Activated B cell treated with CpG ODN at 0.5 μM for 24 hours (primary cell): ENCODE measurements around the gene RNU5D-1. TPM values are rescaled to one million over a fixed set of nuclear protein-coding genes. Genes with fewer than 3 reads are reported as not detected.

Experiments
- ATAC-seq: fragments of 200-7000 bp; cut with Tn5 transposase; one replicate; pipeline ENCODE4 v1.10.0; 2021; ENCODE audit warnings: low read depth, mild to moderate bottlenecking, moderate library complexity
- CTCF ChIA-PET: fragments of 350-600 bp; sonication (Branson Sonifier 250); formaldehyde crosslinking; loops from one replicate; lab custom pipeline; 2021; ENCODE audit warnings: antibody characterized with exemption; lab: Charles Lee
- POLR2A ChIA-PET: fragments of 350-600 bp; sonication (Branson Sonifier 250); formaldehyde crosslinking; loops from one replicate; lab custom pipeline; 2021; ENCODE audit warnings: antibody characterized with exemption; lab: Charles Lee
- DNase-seq: peaks from one replicate; pipeline ENCODE4 v3.0.0; 2022
- H3K27ac Mint-ChIP-seq: one replicate; pipeline ENCODE4 v1.8.0; 2020; ENCODE audit warnings: mixed read lengths
- H3K27me3 Mint-ChIP-seq: one replicate; pipeline ENCODE4 v1.8.0; 2021; ENCODE audit warnings: mixed read lengths
- H3K36me3 Mint-ChIP-seq: one replicate; pipeline ENCODE4 v1.8.0; 2021; ENCODE audit warnings: low read depth, mixed read lengths
- H3K4me1 Mint-ChIP-seq: one replicate; pipeline ENCODE4 v1.8.0; 2021; ENCODE audit warnings: mixed read lengths
- H3K4me3 Mint-ChIP-seq: one replicate; pipeline ENCODE4 v1.8.0; 2020; ENCODE audit warnings: mild to moderate bottlenecking, mixed read lengths
- H3K9me3 Mint-ChIP-seq: one replicate; pipeline ENCODE4 v1.8.0; 2020; ENCODE audit warnings: mixed read lengths
- CTCF ChIP-seq: fragments of 200-600 bp; IDR thresholded peaks from one replicate; pipeline ENCODE4 v1.8.0; 2022; ENCODE audit warnings: antibody characterized with exemption, mild to moderate bottlenecking
- intact Hi-C: fragments of 100-400 bp; cut with micrococcal nuclease; formaldehyde crosslinking; loops from one replicate; pipeline ENCODE4 v1.15.1; 2024
- total RNA-seq: library from RNA; stranded (reverse); gene quantifications from 2 replicates; pipeline ENCODE4 v1.2.3, GENCODE V29; 2022

RNU5D-1 gene
- total RNA-seq, 1 donor from 2014 or later: not detected

GRCh38 chr1:44760876-44761275, 29.9 kb upstream of the RNU5D-1 start:
- Mint-ChIP-seq H3K27me3 (no peaks in the 10 kb centered on the region), H3K4me3 (no peak overlapping the region), H3K9me3 (no peaks in the 10 kb centered on the region), H3K27ac (no peak overlapping the region), H3K4me1 (peaks cover 13% of the 10 kb centered on the region), H3K36me3 (no peaks in the 10 kb centered on the region)
- no peak for DNase-seq
- TF ChIP-seq CTCF: no peak
- ATAC-seq: no peak
- intact Hi-C loops: no loop called here
- CTCF ChIA-PET: no interaction called here
- POLR2A ChIA-PET: interaction anchor here (0.9 to 1.8 kb wide), 2 partner anchors 15 to 40 kb away, joined by 3 to 6 read pairs; no protein-coding TSS in a partner anchor

GRCh38 chr1:44759077-44759476, 28.1 kb upstream of the RNU5D-1 start:
- Mint-ChIP-seq H3K4me3 (no peak overlapping the region), H3K36me3 (no peaks in the 10 kb centered on the region), H3K4me1 (peaks cover 18% of the 10 kb centered on the region), H3K9me3 (no peaks in the 10 kb centered on the region), H3K27me3 (no peaks in the 10 kb centered on the region), H3K27ac (no peak overlapping the region)
- ATAC-seq: no peak
- intact Hi-C loops: no loop called here
- TF ChIP-seq CTCF: no peak
- no peak for DNase-seq
- ChIA-PET POLR2A (interaction anchor here (1.1 to 1.8 kb wide), 3 partner anchors 17 to 41 kb away, joined by 3 to 6 read pairs (median 4); partner anchors contain the start of genes PLK3 and RPS8), CTCF (no interaction called here)

GRCh38 chr1:44757420-44757819, 26.4 kb upstream of the RNU5D-1 start:
- H3K27ac Mint-ChIP-seq: peak overlapping the region; percentile 59
- H3K9me3 Mint-ChIP-seq: no peaks in the 10 kb centered on the region
- TF ChIP-seq CTCF: no peak
- intact Hi-C loops: no loop called here
- H3K36me3 Mint-ChIP-seq: no peaks in the 10 kb centered on the region
- DNase-seq (no peak), ATAC-seq (peak; percentile 70)
- no peak overlapping the region for H3K4me3 Mint-ChIP-seq
- no peaks in the 10 kb centered on the region for H3K27me3 Mint-ChIP-seq
- ChIA-PET POLR2A (no interaction called here), CTCF (no interaction called here)
- H3K4me1 Mint-ChIP-seq: peaks cover 25% of the 10 kb centered on the region

GRCh38 chr1:44747878-44748277, 16.9 kb upstream of the RNU5D-1 start:
- Mint-ChIP-seq H3K4me1 (peaks cover 6% of the 10 kb centered on the region), H3K27me3 (no peaks in the 10 kb centered on the region), H3K9me3 (no peaks in the 10 kb centered on the region), H3K4me3 (no peak overlapping the region), H3K36me3 (no peaks in the 10 kb centered on the region), H3K27ac (no peak overlapping the region)
- intact Hi-C loops: no loop called here
- no peak for TF ChIP-seq CTCF
- ChIA-PET CTCF (interaction anchor here (1.3 kb wide), 1 partner anchor 45 kb away, joined by 3 read pairs; no protein-coding TSS in a partner anchor), POLR2A (interaction anchor here (1.1 to 1.5 kb wide), 2 partner anchors 27 to 30 kb away, joined by 3 to 11 read pairs; partner anchors contain the start of gene RPS8)
- ATAC-seq: no peak
- no peak for DNase-seq

GRCh38 chr1:44743211-44743610, 12.2 kb upstream of the RNU5D-1 start:
- no peak overlapping the region for H3K4me3 Mint-ChIP-seq
- H3K27ac Mint-ChIP-seq: no peak overlapping the region
- ChIA-PET POLR2A (interaction anchor here (0.9 to 1.5 kb wide), 6 partner anchors 10 to 32 kb away, joined by 3 to 7 read pairs (median 4); partner anchors contain the start of genes RNU5D-1 and RPS8), CTCF (no interaction called here)
- no peak for TF ChIP-seq CTCF
- peaks cover 5% of the 10 kb centered on the region for H3K36me3 Mint-ChIP-seq
- intact Hi-C loops: no loop called here
- H3K4me1 Mint-ChIP-seq: peaks cover 15% of the 10 kb centered on the region
- no peaks in the 10 kb centered on the region for H3K9me3 Mint-ChIP-seq
- DNase-seq (no peak), ATAC-seq (no peak)
- no peaks in the 10 kb centered on the region for H3K27me3 Mint-ChIP-seq
